SK-N-SH treated with all-trans-retinoic acid at 6 μM for 48 hours (cell line): Measurements from ENCODE around the gene SPTB.

ENCODE experiments used
- ATAC-seq: fragments of 200-7000 bp; cut with Tn5 transposase; 3 replicates; pipeline ENCODE4 v1.9.1; 2020; ENCODE audit warnings: mild to moderate bottlenecking, moderate library complexity
- BACH2 ChIP-seq: fragments of 250-450 bp; sonication (Bioruptor Pico); IDR thresholded peaks from 2 replicates; pipeline ENCODE4 v1.9.0; 2021; ENCODE audit warnings: mild to moderate bottlenecking, borderline replicate concordance
- CREB5 ChIP-seq: fragments of 250-450 bp; sonication (Bioruptor Pico); IDR thresholded peaks from 2 replicates; pipeline ENCODE4 v1.5.1; 2020; ENCODE audit warnings: low read depth, mild to moderate bottlenecking, moderate library complexity
- CSDC2 ChIP-seq: fragments of 250-450 bp; sonication (Bioruptor Pico); IDR thresholded peaks from 2 replicates; pipeline ENCODE4 v1.5.0; 2020; ENCODE audit warnings: mild to moderate bottlenecking, moderate library complexity
- CSRNP3 ChIP-seq: fragments of 250-450 bp; sonication (Bioruptor Pico); IDR thresholded peaks from 2 replicates; pipeline ENCODE4 v1.5.1; 2021; ENCODE audit warnings: mild to moderate bottlenecking, moderate library complexity
- ESRRG ChIP-seq: fragments of 250-450 bp; sonication (Bioruptor Pico); IDR thresholded peaks from 2 replicates; pipeline ENCODE4 v1.6.1; 2021; ENCODE audit warnings: mild to moderate bottlenecking
- GLIS3 ChIP-seq: fragments of 250-450 bp; sonication (Bioruptor Pico); IDR thresholded peaks from 2 replicates; pipeline ENCODE4 v1.5.0; 2020; ENCODE audit warnings: mild to moderate bottlenecking, moderate library complexity
- ISL1 ChIP-seq: fragments of 250-450 bp; sonication (Bioruptor Pico); IDR thresholded peaks from 2 replicates; pipeline ENCODE4 v2.1.2; 2022; ENCODE audit warnings: mild to moderate bottlenecking, moderate library complexity
- OSR1 ChIP-seq: fragments of 250-450 bp; sonication (Bioruptor Pico); IDR thresholded peaks from 2 replicates; pipeline ENCODE4 v1.8.0; 2022; ENCODE audit warnings: moderate library complexity, mild to moderate bottlenecking, inconsistent platforms
- PATZ1 ChIP-seq: fragments of 250-450 bp; sonication (Bioruptor Pico); IDR thresholded peaks from 2 replicates; pipeline ENCODE4 v1.8.0; 2020; ENCODE audit warnings: mild to moderate bottlenecking, moderate library complexity, borderline replicate concordance
- POU6F1 ChIP-seq: fragments of 250-450 bp; sonication (Bioruptor Pico); IDR thresholded peaks from 2 replicates; pipeline ENCODE4 v1.8.0; 2021; ENCODE audit warnings: low read depth, mild to moderate bottlenecking, moderate library complexity, borderline replicate concordance
- PPARA ChIP-seq: fragments of 250-450 bp; sonication (Bioruptor Pico); IDR thresholded peaks from 2 replicates; pipeline ENCODE4 v1.5.0; 2020; ENCODE audit warnings: mild to moderate bottlenecking, borderline replicate concordance
- RARB ChIP-seq: fragments of 250-450 bp; sonication (Bioruptor Pico); IDR thresholded peaks from 2 replicates; pipeline ENCODE4 v1.8.0; 2021; ENCODE audit warnings: mild to moderate bottlenecking, moderate library complexity
- SNAI2 ChIP-seq: fragments of 250-450 bp; sonication (Bioruptor Pico); IDR thresholded peaks from 2 replicates; pipeline ENCODE4 v1.5.0; 2020; ENCODE audit warnings: mild to moderate bottlenecking, moderate library complexity
- TCF4 ChIP-seq: fragments of 250-450 bp; sonication (Bioruptor Pico); IDR thresholded peaks from 2 replicates; pipeline ENCODE4 v1.8.0; 2021; ENCODE audit warnings: mild to moderate bottlenecking, moderate library complexity, borderline replicate concordance
- TOX ChIP-seq: fragments of 250-450 bp; sonication (Bioruptor Pico); IDR thresholded peaks from 2 replicates; pipeline ENCODE4 v1.8.0; 2021; ENCODE audit warnings: mild to moderate bottlenecking, moderate library complexity, borderline replicate concordance
- TSHZ2 ChIP-seq: fragments of 250-450 bp; sonication (Bioruptor Pico); IDR thresholded peaks from 2 replicates; pipeline ENCODE4 v1.5.0; 2020; ENCODE audit warnings: mild to moderate bottlenecking, moderate library complexity
- ZC3H10 ChIP-seq: fragments of 250-450 bp; sonication (Bioruptor Pico); IDR thresholded peaks from 2 replicates; pipeline ENCODE4 v1.5.1; 2021; ENCODE audit warnings: mild to moderate bottlenecking, moderate library complexity
- ZFP3 ChIP-seq: fragments of 250-450 bp; sonication (Bioruptor Pico); IDR thresholded peaks from 2 replicates; pipeline ENCODE4 v1.5.0; 2020; ENCODE audit warnings: mild to moderate bottlenecking, moderate library complexity
- ZFP30 ChIP-seq: fragments of 450-650 bp; formaldehyde crosslinking; IDR thresholded peaks from 2 replicates; pipeline ENCODE4 v1.5.0; 2022; ENCODE audit warnings: mild to moderate bottlenecking, moderate library complexity
- ZNF565 ChIP-seq: fragments of 450-650 bp; formaldehyde crosslinking; conservative IDR thresholded peaks from 2 replicates; pipeline ENCODE4 v1.5.0; 2020; ENCODE audit warnings: low read depth, mild to moderate bottlenecking, moderate library complexity
- ZNF70 ChIP-seq: fragments of 450-650 bp; formaldehyde crosslinking; IDR thresholded peaks from 2 replicates; pipeline ENCODE4 v1.5.0; 2020; ENCODE audit warnings: mild to moderate bottlenecking, moderate library complexity
- ZNF8 ChIP-seq: fragments of 450-650 bp; formaldehyde crosslinking; IDR thresholded peaks from 2 replicates; pipeline ENCODE4 v1.5.0; 2020; ENCODE audit warnings: mild to moderate bottlenecking, moderate library complexity

The SPTB gene

GRCh38 chr14:64728106-64728505, 151.6 kb downstream of the SPTB start (continued):
- TF ChIP-seq RARB (CRISPR knock-in tag) (no peak), ZFP3 (CRISPR knock-in tag) (no peak), ESRRG (CRISPR knock-in tag) (no peak), CSDC2 (no peak), TSHZ2 (CRISPR knock-in tag) (no peak), PPARA (CRISPR knock-in tag) (no peak), ZNF565 (CRISPR knock-in tag) (no peak)

- ATAC-seq: no peak
- TF ChIP-seq ZNF70 (CRISPR knock-in tag): no peak
- no peak for TF ChIP-seq CSDC2
- TF ChIP-seq TCF4 (CRISPR knock-in tag): no peak
- TF ChIP-seq PATZ1 (CRISPR knock-in tag): no peak
- no peak for TF ChIP-seq ZNF565 (CRISPR knock-in tag)
- TF ChIP-seq SNAI2 (CRISPR knock-in tag): no peak
- TF ChIP-seq ZNF8 (CRISPR knock-in tag): no peak
- no peak for TF ChIP-seq POU6F1 (CRISPR knock-in tag)
- no peak for TF ChIP-seq OSR1 (CRISPR knock-in tag)
- no peak for TF ChIP-seq ZC3H10 (CRISPR knock-in tag)
- no peak for TF ChIP-seq ISL1 (CRISPR knock-in tag)
- no peak for TF ChIP-seq CREB5 (CRISPR knock-in tag)
- no peak for TF ChIP-seq CSRNP3 (CRISPR knock-in tag)
- no peak for TF ChIP-seq PPARA (CRISPR knock-in tag)
Observed at GRCh38 chr14:64727551-64728071, 152.1 kb downstream of the SPTB start.

- TF ChIP-seq ZC3H10 (CRISPR knock-in tag) (no peak), ZNF70 (CRISPR knock-in tag) (no peak), ZFP3 (CRISPR knock-in tag) (no peak), SNAI2 (CRISPR knock-in tag) (no peak), ZNF565 (CRISPR knock-in tag) (no peak), ZFP30 (CRISPR knock-in tag) (no peak), OSR1 (CRISPR knock-in tag) (no peak), TSHZ2 (CRISPR knock-in tag) (no peak), CSRNP3 (CRISPR knock-in tag) (no peak), TCF4 (CRISPR knock-in tag) (no peak), BACH2 (no peak), TOX (CRISPR knock-in tag) (no peak), ZNF8 (CRISPR knock-in tag) (no peak), CSDC2 (no peak), ISL1 (CRISPR knock-in tag) (no peak), GLIS3 (CRISPR knock-in tag) (no peak)
- TF ChIP-seq, all 23 proteins: peak for 0
- ATAC-seq: peak; percentile 71
Observed at GRCh38 chr14:64726585-64726890, 153.2 kb downstream of the SPTB start.
